SK-N-SH (cell line): ENCODE measurements around the gene UBR2. TPM values are rescaled to one million over a fixed set of nuclear protein-coding genes. Genes with fewer than 3 reads are reported as not detected.
"Not testable (repeated sequence)": the region's sequence is repeated elsewhere in the genome, so short reads cannot be mapped to it uniquely, and the experiment has no call there.

Source experiments
- CTCF ChIA-PET: fragments of 300-600, 350-600 bp; formaldehyde crosslinking; extraction: SDS; loops from one replicate; lab custom pipeline; 2021; lab: Yijun Ruan, JAX
- POLR2A ChIA-PET: fragments of 350-600 bp; sonication (Branson Sonifier 250); formaldehyde crosslinking; extraction: SDS; loops from one replicate; lab custom pipeline; 2020; ENCODE audit warnings: antibody characterized with exemption, inconsistent platforms; lab: Yijun Ruan, JAX
- DNase-seq: peaks from one replicate; pipeline ENCODE4 v3.0.0; 2012
- H2AFZ ChIP-seq: fragments of 200-600 bp; sonication (generic); 2 replicates; pipeline ENCODE4 v1.8.1; 2016; ENCODE audit warnings: antibody characterized with exemption, mild to moderate bottlenecking, low read depth
- H3F3A ChIP-seq: fragments of 200-600 bp; sonication (generic); replicated peaks from 2 replicates; pipeline ENCODE3; 2016; ENCODE audit warnings: antibody characterized with exemption, mild to moderate bottlenecking; ENCODE audit not compliant: insufficient read depth
- H3K27ac ChIP-seq, 2 experiments: fragments of 200-500 bp in 1 of 2; fragments of 200-600 bp in 1 of 2; sonication (Bioruptor generic) in 1 of 2; sonication (generic), shearing (Covaris generic) in 1 of 2; 2 replicates each; pipeline versions ENCODE4 v1.5.1 to v1.6.1; 2014 to 2016; ENCODE audit warnings: low read depth in 2 of 2, inconsistent platforms in 1 of 2, low read length in 1 of 2, mild to moderate bottlenecking in 1 of 2, mixed read lengths in 1 of 2
- H3K27me3 ChIP-seq: fragments of 200-600 bp; sonication (generic), shearing (Covaris generic); 2 replicates; pipeline ENCODE4 v1.6.1; 2016; ENCODE audit warnings: mixed run types; ENCODE audit not compliant: insufficient read depth
- H3K36me3 ChIP-seq, 2 experiments: fragments of 200-500 bp in 1 of 2; fragments of 200-600 bp in 1 of 2; sonication (Bioruptor generic) in 1 of 2; sonication (generic) in 1 of 2; replicated peaks in 1 of 2; 2 replicates each; pipeline versions ENCODE3 to v1.5.1; 2014 to 2016; ENCODE audit warnings: low read length in 1 of 2, mild to moderate bottlenecking in 1 of 2; ENCODE audit not compliant: insufficient read depth in 2 of 2, control insufficient read depth in 1 of 2
- H3K4me1 ChIP-seq, 2 experiments: fragments of 200-500 bp in 1 of 2; fragments of 200-600 bp in 1 of 2; sonication (Bioruptor generic) in 1 of 2; sonication (generic), shearing (Covaris generic) in 1 of 2; 2 replicates each; pipeline versions ENCODE4 v1.5.1 to v1.6.1; 2014 to 2016; ENCODE audit warnings: low read depth in 1 of 2, low read length in 1 of 2, mixed run types in 1 of 2; ENCODE audit not compliant: insufficient read depth in 2 of 2, control insufficient read depth in 1 of 2
- H3K4me2 ChIP-seq: fragments of 200-600 bp; sonication (generic), shearing (Covaris generic); 2 replicates; pipeline ENCODE4 v1.6.1; 2017; ENCODE audit warnings: mixed run types
- H3K4me3 ChIP-seq, 2 experiments: fragments of 200-500 bp in 1 of 2; fragments of 200-600 bp in 1 of 2; sonication (Bioruptor generic) in 1 of 2; sonication (generic), shearing (Covaris generic) in 1 of 2; 2 replicates each; pipeline versions ENCODE4 v1.5.1 to v1.8.1; 2014 to 2016; ENCODE audit warnings: low read depth in 2 of 2, inconsistent platforms in 1 of 2, low read length in 1 of 2, mild to moderate bottlenecking in 1 of 2, mixed read lengths in 1 of 2, moderate library complexity in 1 of 2
- H3K79me2 ChIP-seq: fragments of 200-600 bp; sonication (generic); 2 replicates; pipeline ENCODE4 v1.8.1; 2017; ENCODE audit warnings: mild to moderate bottlenecking; ENCODE audit not compliant: insufficient read depth
- H3K9ac ChIP-seq: fragments of 200-600 bp; sonication (generic); 2 replicates; pipeline ENCODE4 v1.6.1; 2017; ENCODE audit warnings: mixed run types
- H3K9me2 ChIP-seq: fragments of 200-600 bp; sonication (generic); 2 replicates; pipeline ENCODE4 v1.6.1; 2017; ENCODE audit warnings: mixed run types
- H3K9me3 ChIP-seq: fragments of 200-600 bp; sonication (generic); 2 replicates; pipeline ENCODE4 v1.6.1; 2017; ENCODE audit warnings: mixed run types, mild to moderate bottlenecking, moderate library complexity
- H4K20me1 ChIP-seq: fragments of 200-600 bp; sonication (generic); 2 replicates; pipeline ENCODE4 v1.6.1; 2017; ENCODE audit warnings: mild to moderate bottlenecking, mixed run types; ENCODE audit not compliant: insufficient read depth
- EP300 ChIP-seq, 2 experiments: IDR thresholded peaks; 2 replicates each; pipeline versions ENCODE4 v1.4.0 to v1.6.1; 2012; ENCODE audit warnings: borderline replicate concordance in 1 of 2, low read depth in 1 of 2, low read length in 1 of 2
- EZH2phosphoT487 ChIP-seq: fragments of 200-600 bp; sonication (generic); IDR thresholded peaks from 2 replicates; pipeline ENCODE4 v1.6.1; 2017; ENCODE audit warnings: low read depth, mixed run types, mild to moderate bottlenecking, antibody characterized with exemption, moderate library complexity, borderline replicate concordance
- MEF2A ChIP-seq: IDR thresholded peaks from 2 replicates; pipeline ENCODE4 v1.4.0; 2012; ENCODE audit warnings: low read depth, borderline replicate concordance
- POLR2AphosphoS5 ChIP-seq: IDR thresholded peaks from 2 replicates; pipeline ENCODE4 v1.6.1; 2012; ENCODE audit warnings: low read depth, low read length
- RFX5 ChIP-seq: IDR thresholded peaks from 2 replicates; pipeline ENCODE4 v1.6.1; 2012; ENCODE audit warnings: mild to moderate bottlenecking, improper control_type of control experiment, low read length
- WGBS: methylation state at CpG from one replicate; pipeline ENCODE4 v1.1.6; 2017; ENCODE audit warnings: low lambda C conversion rate; 5-methylcytosine and 5-hydroxymethylcytosine counted together
- polyA plus RNA-seq, 3 experiments: library from polyadenylated mRNA; depleted of rRNA; stranded (reverse); fragments of >200 nt; gene quantifications; 2 replicates each; pipeline ENCODE4 v1.2.3, GENCODE V29; 2012
- TF ChIP-seq, protein P1 (sequence below): fragments of 150-350 bp; IDR thresholded peaks from 2 replicates; pipeline ENCODE4 v1.6.1; 2017; ENCODE audit warnings: antibody characterized with exemption, low read length, low read depth, borderline replicate concordance
- TF ChIP-seq, protein P2 (sequence below): IDR thresholded peaks from 2 replicates; pipeline ENCODE4 v1.4.0; 2012; ENCODE audit warnings: low read depth, borderline replicate concordance
- TF ChIP-seq, protein P3 (sequence below): fragments of 150-350 bp; IDR thresholded peaks from 2 replicates; pipeline ENCODE4 v1.6.1; 2016; ENCODE audit warnings: mild to moderate bottlenecking, low read depth, low read length
- TF ChIP-seq, protein P4 (sequence below): IDR thresholded peaks from 2 replicates; pipeline ENCODE4 v1.4.0; 2012; ENCODE audit warnings: low read depth, borderline replicate concordance

The UBR2 gene
- polyA plus RNA-seq, 1 of the 3 experiments (the other 2 are of a cell fraction): 5.2 TPM

DNA sequence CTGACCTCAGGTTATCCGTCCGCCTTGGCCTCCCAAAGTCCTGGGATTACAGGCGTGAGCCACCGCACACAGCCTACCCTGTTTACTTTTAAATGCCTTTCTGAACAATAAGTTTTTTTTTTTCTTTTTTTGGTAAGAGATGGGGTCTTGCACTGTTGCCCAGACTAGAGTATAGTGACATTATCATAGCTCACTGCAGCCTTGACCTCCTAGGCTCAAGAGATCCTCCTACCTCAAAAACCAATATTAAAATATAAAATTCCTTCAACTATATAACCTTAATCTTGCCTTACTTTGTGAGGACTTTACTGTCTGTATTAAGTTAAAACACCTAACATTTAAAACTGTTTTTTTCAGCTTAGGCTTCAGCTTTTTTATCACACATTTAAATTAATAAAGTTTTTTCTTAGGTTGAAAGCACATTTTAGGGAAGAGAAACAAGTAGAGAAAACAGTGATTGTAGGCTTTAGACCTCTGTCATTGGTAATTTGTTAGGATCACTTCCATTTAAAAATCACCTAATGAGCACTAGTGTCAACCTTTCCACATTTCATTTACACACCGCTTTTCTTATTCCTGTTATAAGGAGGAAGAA, 2.9 kb downstream of the UBR2 start:
- H3F3A ChIP-seq: peaks cover 21% of the 10 kb centered on the region
- H3K4me3 ChIP-seq: no peak overlapping the region
- no peaks in the 10 kb centered on the region for H3K9me3 ChIP-seq
- 77% methylated on average over 5 of the region's 5 CpGs for WGBS
- TF ChIP-seq, protein P1, sequence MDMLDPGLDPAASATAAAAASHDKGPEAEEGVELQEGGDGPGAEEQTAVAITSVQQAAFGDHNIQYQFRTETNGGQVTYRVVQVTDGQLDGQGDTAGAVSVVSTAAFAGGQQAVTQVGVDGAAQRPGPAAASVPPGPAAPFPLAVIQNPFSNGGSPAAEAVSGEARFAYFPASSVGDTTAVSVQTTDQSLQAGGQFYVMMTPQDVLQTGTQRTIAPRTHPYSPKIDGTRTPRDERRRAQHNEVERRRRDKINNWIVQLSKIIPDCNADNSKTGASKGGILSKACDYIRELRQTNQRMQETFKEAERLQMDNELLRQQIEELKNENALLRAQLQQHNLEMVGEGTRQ: no peak
- TF ChIP-seq, protein P2, sequence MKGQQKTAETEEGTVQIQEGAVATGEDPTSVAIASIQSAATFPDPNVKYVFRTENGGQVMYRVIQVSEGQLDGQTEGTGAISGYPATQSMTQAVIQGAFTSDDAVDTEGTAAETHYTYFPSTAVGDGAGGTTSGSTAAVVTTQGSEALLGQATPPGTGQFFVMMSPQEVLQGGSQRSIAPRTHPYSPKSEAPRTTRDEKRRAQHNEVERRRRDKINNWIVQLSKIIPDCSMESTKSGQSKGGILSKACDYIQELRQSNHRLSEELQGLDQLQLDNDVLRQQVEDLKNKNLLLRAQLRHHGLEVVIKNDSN: no peak
- TF ChIP-seq, protein P3, sequence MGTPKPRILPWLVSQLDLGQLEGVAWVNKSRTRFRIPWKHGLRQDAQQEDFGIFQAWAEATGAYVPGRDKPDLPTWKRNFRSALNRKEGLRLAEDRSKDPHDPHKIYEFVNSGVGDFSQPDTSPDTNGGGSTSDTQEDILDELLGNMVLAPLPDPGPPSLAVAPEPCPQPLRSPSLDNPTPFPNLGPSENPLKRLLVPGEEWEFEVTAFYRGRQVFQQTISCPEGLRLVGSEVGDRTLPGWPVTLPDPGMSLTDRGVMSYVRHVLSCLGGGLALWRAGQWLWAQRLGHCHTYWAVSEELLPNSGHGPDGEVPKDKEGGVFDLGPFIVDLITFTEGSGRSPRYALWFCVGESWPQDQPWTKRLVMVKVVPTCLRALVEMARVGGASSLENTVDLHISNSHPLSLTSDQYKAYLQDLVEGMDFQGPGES: no peak
- TF ChIP-seq EZH2phosphoT487: no peak
- TF ChIP-seq, protein P4, sequence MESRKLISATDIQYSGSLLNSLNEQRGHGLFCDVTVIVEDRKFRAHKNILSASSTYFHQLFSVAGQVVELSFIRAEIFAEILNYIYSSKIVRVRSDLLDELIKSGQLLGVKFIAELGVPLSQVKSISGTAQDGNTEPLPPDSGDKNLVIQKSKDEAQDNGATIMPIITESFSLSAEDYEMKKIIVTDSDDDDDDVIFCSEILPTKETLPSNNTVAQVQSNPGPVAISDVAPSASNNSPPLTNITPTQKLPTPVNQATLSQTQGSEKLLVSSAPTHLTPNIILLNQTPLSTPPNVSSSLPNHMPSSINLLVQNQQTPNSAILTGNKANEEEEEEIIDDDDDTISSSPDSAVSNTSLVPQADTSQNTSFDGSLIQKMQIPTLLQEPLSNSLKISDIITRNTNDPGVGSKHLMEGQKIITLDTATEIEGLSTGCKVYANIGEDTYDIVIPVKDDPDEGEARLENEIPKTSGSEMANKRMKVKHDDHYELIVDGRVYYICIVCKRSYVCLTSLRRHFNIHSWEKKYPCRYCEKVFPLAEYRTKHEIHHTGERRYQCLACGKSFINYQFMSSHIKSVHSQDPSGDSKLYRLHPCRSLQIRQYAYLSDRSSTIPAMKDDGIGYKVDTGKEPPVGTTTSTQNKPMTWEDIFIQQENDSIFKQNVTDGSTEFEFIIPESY: no peak
- no peak for TF ChIP-seq EP300 (IDR thresholded peaks at IDR 0.05; ENCODE audit: borderline replicate concordance in 1 of 2, low read depth in 1 of 2, low read length in 1 of 2)
- no peak for TF ChIP-seq MEF2A
- no peak for TF ChIP-seq RFX5
- TF ChIP-seq POLR2AphosphoS5: no peak
- H2AFZ ChIP-seq: no peak overlapping the region
- peak overlapping the region in 1 of 2 experiments; percentile 9; a peak in 1 of 4 replicates for H3K27ac ChIP-seq
- H4K20me1 ChIP-seq: no peaks in the 10 kb centered on the region; the same call in 1 of the 2 replicates
- no peaks in the 10 kb centered on the region for H3K9me2 ChIP-seq
- peaks cover 74% of the 10 kb centered on the region for H3K79me2 ChIP-seq
- H3K9ac ChIP-seq: no peak overlapping the region
- H3K36me3 ChIP-seq: peaks cover 0 to 10% of the 10 kb centered on the region in 2 experiments
- POLR2A ChIA-PET: no interaction called here
- CTCF ChIA-PET: interaction anchor here (0.6 to 10.5 kb wide), 4 partner anchors 19 to 161 kb away, joined by 3 to 82 read pairs (median 4); no protein-coding TSS in a partner anchor
- no peak overlapping the region for H3K4me2 ChIP-seq
- no peaks in the 10 kb centered on the region for H3K27me3 ChIP-seq
- peaks cover 2 to 6% of the 10 kb centered on the region in 2 experiments; a peak in 2 of 4 replicates for H3K4me1 ChIP-seq
- DNase-seq: no peak

DNA sequence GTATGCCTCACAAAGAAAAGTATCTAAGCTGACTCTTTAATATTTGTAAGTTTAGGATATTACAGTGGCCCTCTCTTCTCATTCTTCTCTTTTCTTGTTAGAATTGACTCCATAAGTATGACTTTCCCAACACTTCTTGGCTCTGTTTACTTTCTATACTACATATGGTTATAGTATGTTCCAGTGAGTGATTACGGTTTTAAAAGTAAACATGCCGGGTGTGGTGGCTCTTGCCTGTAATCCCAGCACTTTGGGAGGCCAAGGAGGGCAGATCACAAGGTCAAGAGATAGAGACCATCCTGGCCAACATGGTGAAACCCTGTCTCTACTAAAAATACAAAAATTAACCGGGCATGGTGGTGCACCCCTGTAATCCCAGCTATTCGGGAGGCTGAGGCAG, 3.4 kb downstream of the UBR2 start:
- H2AFZ ChIP-seq, H3K9me3 ChIP-seq, POLR2A ChIA-PET, H3K27me3 ChIP-seq, H3K4me2 ChIP-seq, H3K9me2 ChIP-seq, H3K4me3 ChIP-seq, H3K4me1 ChIP-seq, DNase-seq, H3K9ac ChIP-seq, H4K20me1 ChIP-seq: not testable (repeated sequence)
- Histone ChIP-seq H3K27ac (peak overlapping the region in 1 of 2 experiments; percentile 9; a peak in 2 of 4 replicates), H3K79me2 (peaks cover 79% of the 10 kb centered on the region), H3K36me3 (peaks cover 0 to 10% of the 10 kb centered on the region in 2 experiments), H3F3A (peaks cover 21% of the 10 kb centered on the region)
- CTCF ChIA-PET: interaction anchor here (0.6 to 10.5 kb wide), 4 partner anchors 19 to 161 kb away, joined by 3 to 82 read pairs (median 4); no protein-coding TSS in a partner anchor
- WGBS: 96% methylated on average over 4 of the region's 4 CpGs
